HEK293 (cell line): Measurements from ENCODE around the gene NIPBL.

Experiments
- CTCF ChIA-PET: fragments of 350-600 bp; formaldehyde crosslinking; extraction: SDS; loops from one replicate; lab custom pipeline; 2021; ENCODE audit warnings: antibody characterized with exemption; lab: Yijun Ruan, JAX
- POLR2A ChIA-PET: fragments of 300-600 bp; formaldehyde crosslinking; extraction: SDS; loops from one replicate; lab custom pipeline; 2020; ENCODE audit warnings: antibody characterized with exemption, inconsistent platforms; lab: Yijun Ruan, JAX
- H3K27ac ChIP-seq: fragments of 200-500 bp; sonication (Bioruptor generic); 2 replicates; pipeline ENCODE4 v1.5.1; 2014; ENCODE audit warnings: low read depth, low read length, control low read depth, inconsistent platforms; ENCODE audit errors: extremely low read depth
- H3K36me3 ChIP-seq, 2 experiments: fragments of 200-500 bp in 1 of 2; sonication (Bioruptor generic) in 1 of 2; 1 replicate in 1 of 2; 2 replicates in 1 of 2; pipeline ENCODE4 v1.5.1; 2014 to 2017; ENCODE audit warnings: inconsistent platforms in 2 of 2, low read length in 2 of 2; ENCODE audit not compliant: control insufficient read depth in 2 of 2, insufficient read depth in 1 of 2
- H3K4me1 ChIP-seq: fragments of 200-500 bp; sonication (Bioruptor generic); 2 replicates; pipeline ENCODE4 v1.5.1; 2014; ENCODE audit warnings: mild to moderate bottlenecking, low read length, inconsistent platforms; ENCODE audit not compliant: control insufficient read depth, insufficient read depth
- H3K4me3 ChIP-seq: 2 replicates; pipeline ENCODE4 v1.5.1; 2011; ENCODE audit warnings: low read depth, mild to moderate bottlenecking, control low read depth, low read length, moderate library complexity
- H3K9me3 ChIP-seq: fragments of 200-500 bp; sonication (Bioruptor generic); 2 replicates; pipeline ENCODE4 v1.5.1; 2014; ENCODE audit warnings: low read depth, low read length, inconsistent platforms; ENCODE audit not compliant: control insufficient read depth, insufficient read depth
- GLI2 ChIP-seq: fragments of 450-650 bp; formaldehyde crosslinking; IDR thresholded peaks from 2 replicates; pipeline ENCODE4; 2017; ENCODE audit warnings: missing biosample characterization, missing genetic modification characterization, low read depth, borderline replicate concordance
- KLF8 ChIP-seq: fragments of 450-650 bp; formaldehyde crosslinking; IDR thresholded peaks from 2 replicates; pipeline ENCODE4 v1.5.1; 2016; ENCODE audit warnings: missing biosample characterization, missing genetic modification characterization
- PRDM1 ChIP-seq: fragments of 450-650 bp; formaldehyde crosslinking; IDR thresholded peaks from 2 replicates; pipeline ENCODE4; 2016; ENCODE audit warnings: missing biosample characterization, missing genetic modification characterization
- PRDM2 ChIP-seq: fragments of 450-650 bp; formaldehyde crosslinking; IDR thresholded peaks from 2 replicates; pipeline ENCODE4 v1.5.1; 2016; ENCODE audit warnings: missing biosample characterization, missing genetic modification characterization, borderline replicate concordance
- SALL2 ChIP-seq: fragments of 450-650 bp; formaldehyde crosslinking; IDR thresholded peaks from 2 replicates; pipeline ENCODE4 v1.5.0; 2017; ENCODE audit warnings: missing biosample characterization, mild to moderate bottlenecking, missing genetic modification characterization, borderline replicate concordance
- SCRT2 ChIP-seq: fragments of 450-650 bp; formaldehyde crosslinking; IDR thresholded peaks from 2 replicates; pipeline ENCODE4 v1.5.1; 2016; ENCODE audit warnings: missing biosample characterization, missing genetic modification characterization
- ZNF2 ChIP-seq: fragments of 450-650 bp; formaldehyde crosslinking; IDR thresholded peaks from 2 replicates; pipeline ENCODE4 v1.5.1; 2016; ENCODE audit warnings: missing biosample characterization, missing genetic modification characterization
- ZNF324 ChIP-seq: fragments of 450-650 bp; formaldehyde crosslinking; IDR thresholded peaks from 2 replicates; pipeline ENCODE4 v1.5.1; 2016; ENCODE audit warnings: missing biosample characterization, missing genetic modification characterization
- ZNF335 ChIP-seq: fragments of 450-650 bp; formaldehyde crosslinking; conservative IDR thresholded peaks from 2 replicates; pipeline ENCODE4 v1.5.1; 2016; ENCODE audit warnings: missing biosample characterization, missing genetic modification characterization
- ZNF394 ChIP-seq: fragments of 450-650 bp; formaldehyde crosslinking; IDR thresholded peaks from 2 replicates; pipeline ENCODE4 v1.5.1; 2016; ENCODE audit warnings: missing biosample characterization, missing genetic modification characterization, mild to moderate bottlenecking, moderate library complexity, borderline replicate concordance
- ZNF433 ChIP-seq: fragments of 450-650 bp; formaldehyde crosslinking; IDR thresholded peaks from 2 replicates; pipeline ENCODE4 v1.5.1; 2016; ENCODE audit warnings: missing biosample characterization, missing genetic modification characterization, low read depth
- ZNF664 ChIP-seq: fragments of 450-650 bp; formaldehyde crosslinking; IDR thresholded peaks from 2 replicates; pipeline ENCODE4 v1.5.1; 2016; ENCODE audit warnings: missing biosample characterization, missing genetic modification characterization
- ZNF785 ChIP-seq: fragments of 450-650 bp; formaldehyde crosslinking; IDR thresholded peaks from 2 replicates; pipeline ENCODE4 v1.5.1; 2016; ENCODE audit warnings: missing biosample characterization, missing genetic modification characterization
- TF ChIP-seq, protein P1 (sequence below): fragments of 450-650 bp; formaldehyde crosslinking; IDR thresholded peaks from 2 replicates; pipeline ENCODE4 v1.5.1; 2016; ENCODE audit warnings: missing biosample characterization, missing genetic modification characterization
- TF ChIP-seq, protein P2 (sequence below): fragments of 450-650 bp; formaldehyde crosslinking; IDR thresholded peaks from 2 replicates; pipeline ENCODE4 v1.5.1; 2016; ENCODE audit warnings: missing biosample characterization, missing genetic modification characterization

The NIPBL gene

DNA sequence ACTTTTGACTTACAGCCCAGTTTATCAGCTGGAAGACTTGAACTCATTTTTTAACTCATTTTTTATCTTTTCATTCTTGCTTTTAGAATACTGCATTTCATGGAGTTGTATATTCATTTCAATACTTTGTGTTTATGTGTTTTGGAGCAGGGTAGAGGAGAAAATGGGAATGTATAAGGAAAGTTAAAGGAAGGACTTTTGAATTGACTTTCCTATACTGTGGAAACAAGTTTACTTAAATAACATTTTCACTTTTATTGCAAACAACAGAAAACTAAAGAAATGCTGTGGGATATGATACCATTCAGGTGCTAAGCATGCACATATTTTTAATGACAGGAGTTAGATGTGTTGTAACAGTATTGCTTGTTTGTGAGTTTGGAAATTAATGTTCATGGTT lies 11.7 kb downstream of the NIPBL start:
- H3K4me3 ChIP-seq: no peak overlapping the region
- H3K4me1 ChIP-seq: peaks cover 14% of the 10 kb centered on the region; the same call in 1 of the 2 replicates
- no peak overlapping the region for H3K27ac ChIP-seq
- H3K9me3 ChIP-seq: no peaks in the 10 kb centered on the region
- peaks cover 0 to 10% of the 10 kb centered on the region in 2 experiments; a peak in 1 of 3 replicates for H3K36me3 ChIP-seq
- POLR2A ChIA-PET: no interaction called here
- TF ChIP-seq SALL2 (no peak), PRDM1 (tag by site-specific recombination) (peak; percentile 91), ZNF324 (tag by site-specific recombination) (no peak), SCRT2 (tag by site-specific recombination) (no peak), ZNF785 (no peak)
- TF ChIP-seq, all 188 proteins: peak for 1
- CTCF ChIA-PET: interaction anchor here (0.7 to 1.1 kb wide), 2 partner anchors 10 to 159 kb away, joined by 3 read pairs; no protein-coding TSS in a partner anchor

GRCh38 chr5:36889264-36889663 lies 12.7 kb downstream of the NIPBL start:
- peaks cover 0 to 10% of the 10 kb centered on the region in 2 experiments; a peak in 1 of 3 replicates for H3K36me3 ChIP-seq
- POLR2A ChIA-PET: no interaction called here
- no peaks in the 10 kb centered on the region for H3K9me3 ChIP-seq
- TF ChIP-seq ZNF664 (tag by site-specific recombination) (no peak), ZNF335 (no peak), KLF8 (tag by site-specific recombination) (no peak), GLI2 (tag by site-specific recombination) (no peak), ZNF433 (tag by site-specific recombination) (no peak), ZNF2 (tag by site-specific recombination) (no peak), PRDM2 (no peak), ZNF394 (tag by site-specific recombination) (no peak)
- TF ChIP-seq, protein P1, sequence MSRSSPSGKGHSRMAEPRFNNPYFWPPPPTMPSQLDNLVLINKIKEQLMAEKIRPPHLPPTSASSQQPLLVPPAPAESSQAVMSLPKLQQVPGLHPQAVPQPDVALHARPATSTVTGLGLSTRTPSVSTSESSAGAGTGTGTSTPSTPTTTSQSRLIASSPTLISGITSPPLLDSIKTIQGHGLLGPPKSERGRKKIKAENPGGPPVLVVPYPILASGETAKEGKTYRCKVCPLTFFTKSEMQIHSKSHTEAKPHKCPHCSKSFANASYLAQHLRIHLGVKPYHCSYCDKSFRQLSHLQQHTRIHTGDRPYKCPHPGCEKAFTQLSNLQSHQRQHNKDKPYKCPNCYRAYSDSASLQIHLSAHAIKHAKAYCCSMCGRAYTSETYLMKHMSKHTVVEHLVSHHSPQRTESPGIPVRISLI (tag by site-specific recombination): no peak
- TF ChIP-seq, protein P2, sequence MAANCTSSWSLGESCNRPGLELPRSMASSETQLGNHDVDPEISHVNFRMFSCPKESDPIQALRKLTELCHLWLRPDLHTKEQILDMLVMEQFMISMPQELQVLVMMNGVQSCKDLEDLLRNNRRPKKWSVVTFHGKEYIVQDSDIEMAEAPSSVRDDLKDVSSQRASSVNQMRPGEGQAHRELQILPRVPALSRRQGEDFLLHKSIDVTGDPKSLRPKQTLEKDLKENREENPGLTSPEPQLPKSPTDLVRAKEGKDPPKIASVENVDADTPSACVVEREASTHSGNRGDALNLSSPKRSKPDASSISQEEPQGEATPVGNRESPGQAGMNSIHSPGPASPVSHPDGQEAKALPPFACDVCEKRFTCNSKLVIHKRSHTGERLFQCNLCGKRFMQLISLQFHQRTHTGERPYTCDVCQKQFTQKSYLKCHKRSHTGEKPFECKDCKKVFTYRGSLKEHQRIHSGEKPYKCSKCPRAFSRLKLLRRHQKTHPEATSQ (tag by site-specific recombination): no peak
- TF ChIP-seq, all 188 proteins: peak for 0
- Histone ChIP-seq H3K27ac (no peak overlapping the region), H3K4me3 (no peak overlapping the region), H3K4me1 (peaks cover 16% of the 10 kb centered on the region; the same call in 1 of the 2 replicates)
- CTCF ChIA-PET: no interaction called here
